Stimulated activated naive B cell treated with anti-CD40 and anti-IgM and Interleukin-4, amounts not matched to agents 10 μg/mL and 1 μg/mL and 100 μg/mL, for 72 hours (primary cell): Measurements from ENCODE around the gene IGF2.

Source experiments
- ATAC-seq, 2 donors: fragments of 150-1000 bp; cut with Tn5 transposase; replicated peaks; 2 replicates each; pipeline ENCODE4 v1.10.0; 2021; ENCODE audit warnings: moderate library complexity in 1 of 2
- DNase-seq: peaks from one replicate; pipeline ENCODE4 v3.0.0; 2021
- H3K27ac Mint-ChIP-seq: one replicate; pipeline ENCODE4 v1.8.0; 2022; ENCODE audit warnings: mild to moderate bottlenecking, mixed read lengths
- H3K27me3 Mint-ChIP-seq, 2 donors: one replicate each; pipeline ENCODE4 v1.8.0; 2022; ENCODE audit warnings: mixed read lengths in 2 of 2
- H3K36me3 Mint-ChIP-seq, 2 donors: one replicate each; pipeline ENCODE4 v1.8.0; 2022; ENCODE audit warnings: mixed read lengths in 2 of 2, mild to moderate bottlenecking in 1 of 2
- H3K4me1 Mint-ChIP-seq, 2 donors: one replicate each; pipeline ENCODE4 v1.8.0; 2022; ENCODE audit warnings: mixed read lengths in 2 of 2, mild to moderate bottlenecking in 1 of 2
- H3K4me3 Mint-ChIP-seq, 2 donors: one replicate each; pipeline ENCODE4 v1.8.0; 2022; ENCODE audit warnings: mild to moderate bottlenecking in 2 of 2, mixed read lengths in 2 of 2, moderate library complexity in 1 of 2
- H3K9me3 Mint-ChIP-seq, 2 donors: one replicate each; pipeline ENCODE4 v1.8.0; 2022; ENCODE audit warnings: mixed read lengths in 2 of 2, mild to moderate bottlenecking in 1 of 2

Gene IGF2

DNA sequence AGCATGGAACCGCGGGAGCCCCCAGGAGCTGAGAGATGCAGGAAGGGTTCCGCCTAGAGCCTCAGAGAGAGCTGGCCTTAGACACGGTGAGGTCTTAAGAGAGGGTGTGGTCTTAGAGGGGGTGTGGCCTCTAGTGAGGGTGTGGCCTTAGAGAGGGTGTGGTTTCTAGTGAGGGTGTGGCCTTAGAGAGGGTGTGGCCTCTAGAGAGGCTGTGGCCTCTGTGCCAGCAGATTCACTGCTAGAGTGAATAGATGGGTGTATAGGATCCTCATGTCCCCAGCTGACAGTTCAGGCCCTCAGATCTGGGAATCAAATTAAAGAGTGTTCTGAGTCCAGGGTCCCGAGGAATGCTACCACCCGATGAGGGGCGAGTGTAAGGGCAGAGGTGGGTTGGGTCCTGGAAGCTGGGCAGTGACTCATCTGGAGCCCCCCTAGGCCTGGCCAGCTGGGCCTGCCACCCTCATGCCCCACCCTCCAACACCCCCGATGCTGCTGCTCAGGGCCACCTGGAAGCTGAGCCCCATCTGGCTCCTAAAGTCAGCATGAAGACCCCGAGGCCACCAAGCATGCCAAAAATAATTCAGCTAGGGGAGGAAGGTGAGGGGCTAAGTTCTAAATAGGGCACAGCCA, 49.5 kb downstream of the IGF2 start:
- Mint-ChIP-seq H3K27ac (no peak overlapping the region), H3K4me1 (peaks cover 3 to 6% of the 10 kb centered on the region in 2 donors), H3K27me3 (peaks cover 47% of the 10 kb centered on the region in 2 donors), H3K4me3 (no peak overlapping the region), H3K9me3 (peaks cover 2 to 5% of the 10 kb centered on the region in 2 donors), H3K36me3 (peaks cover 0 to 5% of the 10 kb centered on the region in 2 donors)
- ATAC-seq (peak; percentile 89 to 96), DNase-seq (peak; percentile 23)

DNA sequence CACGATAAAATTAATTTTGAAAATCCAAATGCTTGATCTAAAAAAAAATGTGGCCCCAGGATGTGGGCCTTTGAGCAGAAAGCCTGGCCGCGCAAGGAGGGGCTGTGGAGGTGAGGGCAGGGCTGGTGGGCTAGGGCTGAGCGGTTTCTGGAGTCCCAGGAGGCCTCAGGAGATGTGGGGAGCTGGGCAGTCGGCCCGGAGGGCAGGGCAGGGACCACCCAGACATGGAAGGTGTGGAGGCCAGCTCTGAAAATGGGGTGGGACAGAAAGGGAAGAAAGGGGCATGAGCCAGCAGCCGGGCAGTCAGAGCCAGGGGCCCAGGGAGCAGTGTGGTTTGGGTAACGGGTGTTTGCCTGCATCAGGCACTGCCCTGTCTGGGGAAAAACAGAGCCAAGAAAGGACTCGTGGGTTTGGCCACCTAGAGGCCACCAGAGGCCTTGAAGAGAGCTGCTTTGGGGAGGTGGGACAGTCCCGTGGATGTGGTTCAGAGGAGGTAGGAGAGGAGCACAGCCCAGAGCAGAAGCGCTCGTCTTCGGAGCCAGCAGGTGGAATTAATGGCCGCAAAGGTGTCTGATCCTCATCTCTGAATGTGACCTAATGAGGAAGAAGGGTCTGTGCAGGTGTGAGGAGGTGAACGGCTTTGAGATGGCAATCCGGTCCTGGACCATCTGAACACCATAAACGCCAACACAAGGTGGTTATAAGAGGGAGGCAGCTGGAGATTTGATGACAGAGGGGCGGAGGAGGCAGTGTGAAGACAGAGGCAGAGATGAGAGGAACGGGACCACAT, 50.2 kb downstream of the IGF2 start:
- Mint-ChIP-seq H3K9me3 (peaks cover 8 to 12% of the 10 kb centered on the region in 2 donors), H3K4me1 (peaks cover 3 to 6% of the 10 kb centered on the region in 2 donors), H3K4me3 (no peak overlapping the region), H3K27ac (no peak overlapping the region), H3K27me3 (peaks cover 47% of the 10 kb centered on the region in 2 donors), H3K36me3 (peaks cover 0 to 11% of the 10 kb centered on the region in 2 donors)
- ATAC-seq (peak; percentile 48 to 64), DNase-seq (no peak)

DNA sequence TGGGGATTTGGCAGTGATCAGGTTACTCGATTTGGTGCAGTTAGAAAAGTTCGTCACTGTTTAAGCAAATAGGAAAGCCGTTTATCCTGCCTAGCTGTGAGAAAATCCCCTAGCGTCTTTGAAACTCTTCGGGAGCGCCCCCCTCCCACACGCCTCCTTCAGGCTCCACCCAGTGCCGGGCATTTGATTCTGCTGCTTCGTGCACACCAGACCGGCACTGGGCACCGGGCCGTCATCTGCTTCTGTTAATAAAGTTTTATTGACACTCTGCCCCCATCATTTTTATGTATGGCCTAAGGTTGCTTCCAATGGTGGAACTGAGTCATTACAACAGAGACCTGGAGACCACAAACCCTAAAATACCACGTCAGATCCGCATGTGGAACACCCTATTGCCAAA, 50.9 kb downstream of the IGF2 start:
- ATAC-seq (no peak), DNase-seq (no peak)
- Mint-ChIP-seq H3K9me3 (peaks cover 10 to 15% of the 10 kb centered on the region in 2 donors), H3K27me3 (peaks cover 45 to 47% of the 10 kb centered on the region in 2 donors), H3K4me1 (peaks cover under 1 to 2% of the 10 kb centered on the region in 2 donors), H3K4me3 (no peak overlapping the region), H3K36me3 (peaks cover 0 to 13% of the 10 kb centered on the region in 2 donors), H3K27ac (no peak overlapping the region)

DNA sequence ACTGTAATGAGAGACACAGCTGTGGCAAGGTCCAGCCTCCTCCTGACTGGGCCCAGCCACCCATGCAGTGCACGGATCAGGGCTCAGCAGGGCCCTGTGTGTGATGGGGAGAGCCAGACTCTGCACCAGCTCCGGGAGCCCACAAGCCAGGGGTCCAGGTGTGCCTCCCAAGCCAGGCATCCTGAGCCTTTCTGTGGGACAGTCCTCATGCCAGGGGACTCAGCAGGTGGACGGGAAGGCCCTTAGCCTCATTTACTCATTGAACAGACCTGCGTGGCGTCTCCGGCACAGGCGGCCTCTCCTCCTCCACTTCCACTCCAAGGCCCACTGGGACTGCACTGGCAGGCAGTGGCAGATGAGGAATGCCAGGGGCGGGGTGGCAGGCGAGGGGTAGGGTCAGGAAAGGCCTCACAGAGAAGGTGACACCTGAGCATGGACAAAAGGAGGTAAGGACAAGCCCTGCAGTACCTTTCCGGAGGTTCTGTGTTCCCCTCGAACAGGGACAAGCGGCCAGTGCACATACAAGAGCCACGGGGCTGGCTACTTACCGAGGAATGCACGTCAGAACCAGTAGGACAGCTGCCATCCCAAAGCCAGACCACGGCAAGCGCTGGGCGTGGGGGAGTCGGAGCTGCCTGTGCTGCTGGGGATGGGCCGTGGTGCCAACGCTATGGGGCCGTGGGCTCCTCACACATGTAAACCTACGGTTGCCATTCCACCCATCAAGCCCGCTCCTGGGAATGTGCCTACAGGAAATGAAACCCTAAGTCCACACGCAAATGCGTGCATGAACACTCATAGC, 52.7 kb downstream of the IGF2 start:
- peaks cover 0 to 13% of the 10 kb centered on the region in 2 donors for H3K36me3 Mint-ChIP-seq
- peaks cover 31 to 32% of the 10 kb centered on the region in 2 donors for H3K27me3 Mint-ChIP-seq
- no peaks in the 10 kb centered on the region for H3K4me1 Mint-ChIP-seq
- peaks cover 10 to 15% of the 10 kb centered on the region in 2 donors for H3K9me3 Mint-ChIP-seq
- no peak overlapping the region for H3K4me3 Mint-ChIP-seq
- no peak for DNase-seq
- H3K27ac Mint-ChIP-seq = no peak overlapping the region
- no peak for ATAC-seq

DNA sequence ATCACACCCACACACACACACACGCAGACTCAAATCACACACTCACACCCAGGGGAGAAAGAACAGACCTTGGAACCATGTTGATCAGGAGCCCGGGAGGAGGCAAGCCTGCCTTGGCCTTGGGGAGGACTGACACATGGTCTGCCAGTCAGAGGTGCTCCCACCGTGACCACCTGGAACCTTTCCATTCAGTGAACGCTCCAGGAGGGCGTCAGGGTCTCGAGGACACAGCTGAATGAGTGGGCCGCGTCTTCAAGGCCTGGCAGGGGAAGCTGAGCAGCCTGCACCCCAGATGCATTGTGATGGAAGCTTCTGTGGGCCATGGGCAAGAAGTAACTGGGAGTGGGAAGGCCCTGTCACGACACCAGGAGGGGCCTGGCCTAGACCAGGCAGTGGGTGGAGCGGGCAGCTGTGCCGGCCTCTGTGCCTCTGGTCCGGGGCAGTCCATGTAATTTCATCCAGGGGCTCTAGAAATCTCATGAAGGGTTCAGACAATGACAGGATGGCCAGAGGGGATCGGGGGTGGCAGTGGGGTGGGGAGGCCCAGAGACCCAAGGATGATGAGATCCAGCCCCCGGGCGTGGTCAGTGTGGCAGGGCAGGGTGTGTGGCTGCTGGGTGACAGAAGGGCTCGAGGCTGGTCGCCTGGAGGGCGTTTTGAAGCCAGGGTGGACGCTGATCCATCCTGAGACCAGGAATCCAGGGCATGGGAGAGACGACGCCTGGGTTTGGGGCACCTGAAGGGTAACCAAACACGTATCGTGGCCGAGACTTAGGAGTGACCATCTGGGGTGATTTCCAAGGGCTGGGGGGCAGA, 53.7 kb downstream of the IGF2 start:
- ATAC-seq (no peak), DNase-seq (no peak)
- H3K27me3 Mint-ChIP-seq = peaks cover 31 to 32% of the 10 kb centered on the region in 2 donors
- H3K27ac Mint-ChIP-seq = no peak overlapping the region
- H3K4me1 Mint-ChIP-seq = no peaks in the 10 kb centered on the region
- peaks cover 10 to 15% of the 10 kb centered on the region in 2 donors for H3K9me3 Mint-ChIP-seq
- H3K36me3 Mint-ChIP-seq = peaks cover 0 to 13% of the 10 kb centered on the region in 2 donors
- H3K4me3 Mint-ChIP-seq = no peak overlapping the region

DNA sequence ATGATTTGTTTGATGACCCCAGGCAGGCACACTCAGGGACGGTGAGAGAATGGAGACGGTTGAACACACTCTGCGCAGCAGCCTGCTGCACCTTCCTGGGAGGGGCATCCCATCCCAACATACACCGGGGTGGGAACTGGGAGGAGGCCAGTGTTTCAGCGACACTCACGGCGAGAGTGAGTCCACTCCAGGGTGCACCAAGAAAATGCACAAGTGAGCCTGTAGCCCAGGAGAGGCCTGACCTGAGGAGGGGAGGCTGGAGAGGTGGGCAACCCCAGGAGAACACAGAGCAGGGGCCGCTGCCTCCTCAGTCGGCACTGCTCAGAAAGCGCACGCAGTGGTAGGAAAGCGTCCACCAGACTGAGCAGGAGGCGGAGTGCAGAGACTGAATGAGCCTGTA, 54.5 kb downstream of the IGF2 start:
- Mint-ChIP-seq H3K4me1 (no peaks in the 10 kb centered on the region), H3K36me3 (peaks cover 0 to 13% of the 10 kb centered on the region in 2 donors), H3K27me3 (peaks cover 31 to 32% of the 10 kb centered on the region in 2 donors), H3K9me3 (peaks cover 10 to 15% of the 10 kb centered on the region in 2 donors), H3K27ac (no peak overlapping the region), H3K4me3 (no peak overlapping the region)
- ATAC-seq = no peak
- no peak for DNase-seq
